A549 (cell line): ENCODE results near the gene ATP5ME.

Experiments
- BHLHE40 ChIP-seq: IDR thresholded peaks from 2 replicates; pipeline ENCODE4 v1.6.1; 2012; ENCODE audit warnings: low read depth, low read length, inconsistent platforms
- EP300 ChIP-seq, 2 experiments: fragments of >200 bp; sonication (Bioruptor Twin); formaldehyde crosslinking; IDR thresholded peaks; 2 replicates in 1 of 2; 3 replicates in 1 of 2; pipeline ENCODE4 v1.6.1; 2016 to 2017
- ESRRA ChIP-seq: fragments of 150-350 bp; IDR thresholded peaks from 2 replicates; pipeline ENCODE4 v1.6.1; 2014; ENCODE audit warnings: mild to moderate bottlenecking, low read length, borderline replicate concordance
- POLR2A ChIP-seq: IDR thresholded peaks from 2 replicates; pipeline ENCODE4 v1.6.1; 2012; ENCODE audit warnings: mild to moderate bottlenecking, low read length
- RARB ChIP-seq: fragments of 250-450 bp; sonication (Bioruptor Pico); IDR thresholded peaks from 2 replicates; pipeline ENCODE4 v1.8.0; 2021; ENCODE audit warnings: mild to moderate bottlenecking, moderate library complexity
- RFX5 ChIP-seq: fragments of 450-650 bp; IDR thresholded peaks from 2 replicates; pipeline ENCODE4 v1.7.1; 2014; ENCODE audit warnings: antibody characterized with exemption, mild to moderate bottlenecking, moderate library complexity
- SMC3 ChIP-seq: fragments of >200 bp; sonication (Bioruptor Twin); formaldehyde crosslinking; IDR thresholded peaks from 3 replicates; pipeline ENCODE4 v1.6.1; 2018; ENCODE audit warnings: inconsistent platforms
- SREBF2 ChIP-seq: fragments of 450-650 bp; IDR thresholded peaks from 2 replicates; pipeline ENCODE4 v1.6.1; 2014; ENCODE audit warnings: mild to moderate bottlenecking, moderate library complexity
- ZC3H11A ChIP-seq: fragments of 450-650 bp; IDR thresholded peaks from 2 replicates; pipeline ENCODE4 v1.6.1; 2014; ENCODE audit warnings: antibody characterized with exemption, mild to moderate bottlenecking
- TF ChIP-seq, protein P1 (sequence below): fragments of >200 bp; sonication (Bioruptor Twin); formaldehyde crosslinking; IDR thresholded peaks from 3 replicates; pipeline ENCODE4 v1.5.1; 2016
- TF ChIP-seq, protein P2 (sequence below): fragments of 450-650 bp; IDR thresholded peaks from 2 replicates; pipeline ENCODE4 v1.6.1; 2014; ENCODE audit warnings: antibody characterized with exemption
- TF ChIP-seq, protein P3 (sequence below): IDR thresholded peaks from 2 replicates; pipeline ENCODE4 v1.6.1; 2012
- TF ChIP-seq, protein P4 (sequence below): fragments of 250-450 bp; sonication (Bioruptor Pico); IDR thresholded peaks from 2 replicates; pipeline ENCODE4 v1.5.0; 2021; ENCODE audit warnings: mild to moderate bottlenecking, moderate library complexity, borderline replicate concordance

DNA sequence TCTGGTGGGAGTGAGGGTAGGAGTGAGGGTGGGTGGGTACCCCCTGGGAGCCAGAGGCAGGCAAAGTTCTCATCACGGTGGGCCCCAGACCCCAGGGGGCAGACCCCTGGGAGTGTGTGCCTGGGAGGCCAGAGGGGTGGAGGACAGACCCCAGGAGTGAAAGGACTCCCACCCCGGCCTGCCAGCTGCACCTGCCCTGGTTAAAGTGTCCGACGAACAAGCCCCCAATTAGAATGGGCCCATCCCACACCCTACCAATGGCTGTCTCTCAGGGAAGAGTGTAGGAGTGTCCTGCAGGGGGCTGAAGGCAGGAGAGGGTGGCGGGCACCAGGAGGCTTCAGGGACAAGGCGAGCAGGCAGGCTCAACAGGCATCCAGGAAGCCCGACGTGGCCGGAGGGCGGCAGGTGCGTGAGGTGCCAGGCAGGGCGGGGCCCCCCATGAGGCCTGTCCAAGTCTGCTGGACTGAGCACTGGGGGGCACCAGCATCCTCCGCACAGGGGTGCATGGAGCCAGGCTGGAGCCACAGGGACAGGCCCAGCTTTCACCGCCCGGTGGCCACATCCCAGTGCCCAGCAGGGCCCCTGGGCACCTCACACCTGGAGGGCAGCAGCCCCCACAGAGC is 40.0 kb downstream of the ATP5ME start:
- TF ChIP-seq EP300 (IDR thresholded peaks at IDR 0.05): no peak
- TF ChIP-seq SREBF2: no peak
- no peak for TF ChIP-seq ESRRA
- TF ChIP-seq, protein P1, sequence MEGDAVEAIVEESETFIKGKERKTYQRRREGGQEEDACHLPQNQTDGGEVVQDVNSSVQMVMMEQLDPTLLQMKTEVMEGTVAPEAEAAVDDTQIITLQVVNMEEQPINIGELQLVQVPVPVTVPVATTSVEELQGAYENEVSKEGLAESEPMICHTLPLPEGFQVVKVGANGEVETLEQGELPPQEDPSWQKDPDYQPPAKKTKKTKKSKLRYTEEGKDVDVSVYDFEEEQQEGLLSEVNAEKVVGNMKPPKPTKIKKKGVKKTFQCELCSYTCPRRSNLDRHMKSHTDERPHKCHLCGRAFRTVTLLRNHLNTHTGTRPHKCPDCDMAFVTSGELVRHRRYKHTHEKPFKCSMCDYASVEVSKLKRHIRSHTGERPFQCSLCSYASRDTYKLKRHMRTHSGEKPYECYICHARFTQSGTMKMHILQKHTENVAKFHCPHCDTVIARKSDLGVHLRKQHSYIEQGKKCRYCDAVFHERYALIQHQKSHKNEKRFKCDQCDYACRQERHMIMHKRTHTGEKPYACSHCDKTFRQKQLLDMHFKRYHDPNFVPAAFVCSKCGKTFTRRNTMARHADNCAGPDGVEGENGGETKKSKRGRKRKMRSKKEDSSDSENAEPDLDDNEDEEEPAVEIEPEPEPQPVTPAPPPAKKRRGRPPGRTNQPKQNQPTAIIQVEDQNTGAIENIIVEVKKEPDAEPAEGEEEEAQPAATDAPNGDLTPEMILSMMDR: no peak
- TF ChIP-seq, protein P2, sequence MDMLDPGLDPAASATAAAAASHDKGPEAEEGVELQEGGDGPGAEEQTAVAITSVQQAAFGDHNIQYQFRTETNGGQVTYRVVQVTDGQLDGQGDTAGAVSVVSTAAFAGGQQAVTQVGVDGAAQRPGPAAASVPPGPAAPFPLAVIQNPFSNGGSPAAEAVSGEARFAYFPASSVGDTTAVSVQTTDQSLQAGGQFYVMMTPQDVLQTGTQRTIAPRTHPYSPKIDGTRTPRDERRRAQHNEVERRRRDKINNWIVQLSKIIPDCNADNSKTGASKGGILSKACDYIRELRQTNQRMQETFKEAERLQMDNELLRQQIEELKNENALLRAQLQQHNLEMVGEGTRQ: no peak
- TF ChIP-seq SMC3: no peak
- no peak for TF ChIP-seq RFX5
- TF ChIP-seq, protein P3, sequence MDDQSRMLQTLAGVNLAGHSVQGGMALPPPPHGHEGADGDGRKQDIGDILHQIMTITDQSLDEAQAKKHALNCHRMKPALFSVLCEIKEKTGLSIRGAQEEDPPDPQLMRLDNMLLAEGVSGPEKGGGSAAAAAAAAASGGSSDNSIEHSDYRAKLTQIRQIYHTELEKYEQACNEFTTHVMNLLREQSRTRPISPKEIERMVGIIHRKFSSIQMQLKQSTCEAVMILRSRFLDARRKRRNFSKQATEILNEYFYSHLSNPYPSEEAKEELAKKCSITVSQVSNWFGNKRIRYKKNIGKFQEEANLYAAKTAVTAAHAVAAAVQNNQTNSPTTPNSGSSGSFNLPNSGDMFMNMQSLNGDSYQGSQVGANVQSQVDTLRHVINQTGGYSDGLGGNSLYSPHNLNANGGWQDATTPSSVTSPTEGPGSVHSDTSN: no peak
- no peak for TF ChIP-seq ZC3H11A
- no peak for TF ChIP-seq POLR2A
- TF ChIP-seq, protein P4, sequence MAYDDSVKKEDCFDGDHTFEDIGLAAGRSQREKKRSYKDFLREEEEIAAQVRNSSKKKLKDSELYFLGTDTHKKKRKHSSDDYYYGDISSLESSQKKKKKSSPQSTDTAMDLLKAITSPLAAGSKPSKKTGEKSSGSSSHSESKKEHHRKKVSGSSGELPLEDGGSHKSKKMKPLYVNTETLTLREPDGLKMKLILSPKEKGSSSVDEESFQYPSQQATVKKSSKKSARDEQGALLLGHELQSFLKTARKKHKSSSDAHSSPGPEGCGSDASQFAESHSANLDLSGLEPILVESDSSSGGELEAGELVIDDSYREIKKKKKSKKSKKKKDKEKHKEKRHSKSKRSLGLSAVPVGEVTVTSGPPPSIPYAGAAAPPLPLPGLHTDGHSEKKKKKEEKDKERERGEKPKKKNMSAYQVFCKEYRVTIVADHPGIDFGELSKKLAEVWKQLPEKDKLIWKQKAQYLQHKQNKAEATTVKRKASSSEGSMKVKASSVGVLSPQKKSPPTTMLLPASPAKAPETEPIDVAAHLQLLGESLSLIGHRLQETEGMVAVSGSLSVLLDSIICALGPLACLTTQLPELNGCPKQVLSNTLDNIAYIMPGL (CRISPR knock-in tag): no peak
- no peak for TF ChIP-seq BHLHE40
- TF ChIP-seq RARB: no peak
